ENCODE results near the gene ALCAM.

The ALCAM gene

DNA sequence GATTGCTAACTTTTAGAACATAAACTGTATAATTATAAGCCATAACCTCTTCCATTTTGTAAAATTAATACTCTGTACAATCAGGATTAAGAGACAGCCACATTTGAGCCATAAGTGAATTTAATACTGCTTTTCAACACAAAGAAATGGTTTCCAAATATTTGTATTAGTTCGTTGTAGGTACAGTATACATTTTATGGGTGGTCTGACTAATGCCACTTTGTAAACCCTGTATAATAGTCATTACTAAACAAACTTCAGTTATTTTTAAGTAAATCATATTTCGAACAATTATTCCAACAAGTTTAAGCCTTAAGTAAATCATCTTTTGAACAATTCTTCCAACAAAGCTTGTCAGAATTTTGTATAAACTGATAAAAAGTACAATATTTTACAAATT is 11.0 kb downstream of the ALCAM start:
- TF ChIP-seq, protein P1, sequence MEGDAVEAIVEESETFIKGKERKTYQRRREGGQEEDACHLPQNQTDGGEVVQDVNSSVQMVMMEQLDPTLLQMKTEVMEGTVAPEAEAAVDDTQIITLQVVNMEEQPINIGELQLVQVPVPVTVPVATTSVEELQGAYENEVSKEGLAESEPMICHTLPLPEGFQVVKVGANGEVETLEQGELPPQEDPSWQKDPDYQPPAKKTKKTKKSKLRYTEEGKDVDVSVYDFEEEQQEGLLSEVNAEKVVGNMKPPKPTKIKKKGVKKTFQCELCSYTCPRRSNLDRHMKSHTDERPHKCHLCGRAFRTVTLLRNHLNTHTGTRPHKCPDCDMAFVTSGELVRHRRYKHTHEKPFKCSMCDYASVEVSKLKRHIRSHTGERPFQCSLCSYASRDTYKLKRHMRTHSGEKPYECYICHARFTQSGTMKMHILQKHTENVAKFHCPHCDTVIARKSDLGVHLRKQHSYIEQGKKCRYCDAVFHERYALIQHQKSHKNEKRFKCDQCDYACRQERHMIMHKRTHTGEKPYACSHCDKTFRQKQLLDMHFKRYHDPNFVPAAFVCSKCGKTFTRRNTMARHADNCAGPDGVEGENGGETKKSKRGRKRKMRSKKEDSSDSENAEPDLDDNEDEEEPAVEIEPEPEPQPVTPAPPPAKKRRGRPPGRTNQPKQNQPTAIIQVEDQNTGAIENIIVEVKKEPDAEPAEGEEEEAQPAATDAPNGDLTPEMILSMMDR (IDR thresholded peaks at IDR 0.05), result no peak

DNA sequence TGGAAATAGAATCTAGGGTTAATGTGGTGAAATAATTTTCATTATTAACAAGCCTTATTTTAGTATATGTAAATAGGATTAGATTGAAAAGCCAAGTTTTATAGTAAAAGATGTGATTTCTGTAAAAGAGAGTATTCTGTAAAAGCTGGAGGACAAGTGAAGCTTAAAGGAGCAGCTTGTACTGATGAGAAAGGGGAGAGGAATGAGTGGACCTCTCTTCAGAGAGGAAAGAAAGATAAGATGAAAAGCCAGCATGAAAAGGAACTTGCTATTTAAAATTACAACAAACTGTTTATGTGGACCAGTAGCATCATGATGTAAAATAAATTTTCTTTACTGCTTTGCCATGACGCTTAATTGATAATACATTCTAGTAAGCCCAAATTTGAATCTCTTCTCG is 18.5 kb downstream of the ALCAM start:
- TF ChIP-seq, protein P1 (IDR thresholded peaks at IDR 0.05), result no peak

DNA sequence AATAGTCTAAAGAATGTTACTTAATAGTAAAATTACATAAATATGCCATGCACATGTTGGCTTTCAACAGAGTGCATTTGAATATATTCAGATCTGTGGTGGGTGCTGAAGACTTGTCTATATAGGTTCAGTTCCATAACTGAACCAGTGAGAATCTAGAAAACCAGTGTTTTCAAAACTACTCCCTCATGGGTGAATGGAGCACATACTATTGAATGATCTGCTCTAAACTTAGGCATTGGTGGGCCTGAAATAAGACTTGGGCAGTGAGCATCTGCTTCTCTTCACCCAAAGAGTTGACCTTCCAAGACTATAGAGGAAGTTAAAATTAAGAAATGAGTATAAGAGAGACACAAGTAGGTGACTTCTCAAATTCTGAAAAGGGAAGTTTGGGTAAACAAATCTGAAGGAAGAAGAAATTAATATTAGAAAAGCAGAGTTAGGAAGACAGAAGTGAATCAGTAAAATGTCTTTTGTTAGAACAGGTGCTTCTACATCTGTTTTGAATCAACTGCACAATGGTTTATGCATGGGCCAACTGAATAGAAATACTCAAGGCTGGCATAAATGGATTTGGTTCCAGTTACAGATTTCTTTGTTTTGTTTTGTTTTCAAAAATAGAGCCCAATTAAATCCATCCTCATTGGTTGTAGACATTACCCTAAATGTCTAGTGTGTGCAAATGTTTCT is 19.3 kb downstream of the ALCAM start:
- TF ChIP-seq, protein P1 (IDR thresholded peaks at IDR 0.05), result no peak

DNA sequence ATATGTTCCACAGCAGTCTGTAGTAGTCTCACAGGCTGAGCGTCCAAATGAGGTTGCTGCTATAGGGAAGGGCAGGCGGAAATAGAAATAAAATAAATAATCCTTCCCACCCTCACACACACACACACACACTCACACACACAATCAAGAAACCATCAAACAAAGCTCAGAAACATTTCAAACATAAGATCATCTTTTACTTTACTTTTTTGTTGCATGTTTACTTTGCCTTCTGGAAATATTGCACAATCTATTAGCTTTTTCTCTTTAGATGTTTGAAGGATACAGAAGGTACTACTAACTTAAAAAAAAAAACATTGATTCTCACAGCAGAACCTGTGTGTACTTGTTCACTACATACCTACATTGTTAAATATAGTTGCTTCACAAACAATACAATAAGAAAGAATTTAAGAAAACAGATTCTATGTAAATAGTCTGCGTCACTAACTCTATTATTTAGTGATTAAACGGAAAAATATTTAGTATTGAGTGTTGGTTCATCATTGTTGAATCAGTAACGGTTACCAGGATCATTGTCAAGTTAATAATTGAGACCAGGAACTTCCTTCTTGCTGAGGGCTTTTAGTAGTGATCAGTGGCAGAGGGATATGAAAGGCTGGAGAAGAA is 20.5 kb downstream of the ALCAM start:
- TF ChIP-seq, protein P1 (IDR thresholded peaks at IDR 0.05), result no peak

DNA sequence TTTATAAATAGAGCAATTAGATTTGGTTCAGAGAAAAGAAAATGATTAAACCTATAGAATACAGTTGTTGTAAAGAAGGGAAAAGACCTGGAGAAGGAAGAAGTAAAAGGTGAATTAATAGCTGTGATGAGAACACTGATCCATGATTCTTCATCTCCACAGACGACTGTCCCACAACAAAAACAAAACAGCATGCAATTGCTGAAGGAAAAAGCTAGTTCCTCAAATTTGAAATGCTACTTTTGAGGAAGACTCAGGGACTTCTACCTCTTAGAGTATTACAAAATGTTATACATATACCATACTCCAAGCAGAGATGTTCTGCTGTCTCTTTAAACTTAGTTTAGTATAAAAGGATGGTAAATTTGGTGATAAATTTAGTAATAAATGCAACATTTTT is 21.5 kb downstream of the ALCAM start:
- TF ChIP-seq, protein P1 (IDR thresholded peaks at IDR 0.05), result no peak

DNA sequence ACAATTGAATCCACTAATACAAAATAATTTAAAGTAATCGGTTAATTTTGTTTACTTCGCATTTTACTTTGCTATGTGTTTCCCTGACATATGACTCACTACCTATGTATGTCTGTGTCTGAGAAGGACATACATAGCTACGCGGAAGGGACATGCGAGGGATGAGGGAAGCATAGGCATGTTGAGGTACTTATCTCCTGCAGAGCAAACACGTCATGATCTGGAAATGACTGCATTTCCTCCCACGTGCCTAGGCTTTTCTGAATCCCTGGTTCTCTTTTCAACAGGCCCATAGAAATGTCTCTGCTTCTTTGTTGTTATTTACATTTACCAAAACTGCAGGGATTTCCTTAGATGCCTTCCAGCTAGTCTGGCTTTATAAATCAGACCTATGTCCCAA is 27.5 kb downstream of the ALCAM start:
- TF ChIP-seq, protein P1 (IDR thresholded peaks at IDR 0.05), result no peak

DNA sequence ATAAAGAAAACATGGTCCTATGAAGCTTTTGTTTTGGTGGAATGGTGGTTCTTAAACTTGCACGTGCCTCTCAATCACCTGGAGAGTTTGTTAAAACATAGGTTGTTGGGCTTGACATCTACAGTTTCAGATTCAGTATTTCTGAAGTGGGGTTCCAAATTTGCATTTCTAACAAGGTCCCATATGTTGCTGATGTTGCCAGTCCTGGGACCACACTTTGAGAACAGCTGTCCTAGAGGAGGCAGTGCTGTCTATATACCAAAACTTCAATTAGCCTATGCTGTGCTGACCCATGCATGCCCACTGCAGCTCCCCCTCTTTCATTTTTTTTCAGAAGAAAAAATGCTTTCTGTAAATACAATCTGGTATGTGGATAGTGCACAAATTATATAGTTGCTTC is 31.3 kb downstream of the ALCAM start:
- TF ChIP-seq, protein P1 (IDR thresholded peaks at IDR 0.05), result no peak
